GM20000 (cell line): ENCODE data around the gene COBLL1.

Experiments
- DNase-seq: peaks from one replicate; pipeline ENCODE4 v3.0.0; 2012; ENCODE audit warnings: low spot score
- CTCF ChIP-seq: IDR thresholded peaks from 2 replicates; pipeline ENCODE4 v1.5.1; 2012; ENCODE audit warnings: mild to moderate bottlenecking, control low read depth; ENCODE audit errors: extremely low read depth, missing control alignments

Gene COBLL1

GRCh38 chr2:164761737-164762460, 79.7 kb downstream of the COBLL1 start:
- no peak for DNase-seq
- TF ChIP-seq CTCF, result no peak

GRCh38 chr2:164761201-164761600, 80.4 kb downstream of the COBLL1 start:
- peak; percentile 12 for DNase-seq

GRCh38 chr2:164760179-164760578, 81.4 kb downstream of the COBLL1 start:
- no peak for DNase-seq
- no peak for TF ChIP-seq CTCF

GRCh38 chr2:164757934-164758695, 83.5 kb downstream of the COBLL1 start:
- no peak for DNase-seq
- TF ChIP-seq CTCF, result no peak

- DNase-seq, result no peak
- no peak for TF ChIP-seq CTCF
These were observed 84.8 kb downstream of the COBLL1 start for GRCh38 chr2:164756773-164757172.

GRCh38 chr2:164755952-164756351, 85.7 kb downstream of the COBLL1 start:
- no peak for DNase-seq
- TF ChIP-seq CTCF, result no peak

GRCh38 chr2:164754157-164755093, 87.2 kb downstream of the COBLL1 start:
- TF ChIP-seq CTCF, result no peak
- DNase-seq, result no peak
